ENCODE results near the gene PNLIPRP1. TPM values are rescaled to one million over a fixed set of nuclear protein-coding genes. Genes with fewer than 3 reads are reported as not detected.

PNLIPRP1 gene
- polyA plus RNA-seq, 1 donor from 2014 or later, result not detected

DNA sequence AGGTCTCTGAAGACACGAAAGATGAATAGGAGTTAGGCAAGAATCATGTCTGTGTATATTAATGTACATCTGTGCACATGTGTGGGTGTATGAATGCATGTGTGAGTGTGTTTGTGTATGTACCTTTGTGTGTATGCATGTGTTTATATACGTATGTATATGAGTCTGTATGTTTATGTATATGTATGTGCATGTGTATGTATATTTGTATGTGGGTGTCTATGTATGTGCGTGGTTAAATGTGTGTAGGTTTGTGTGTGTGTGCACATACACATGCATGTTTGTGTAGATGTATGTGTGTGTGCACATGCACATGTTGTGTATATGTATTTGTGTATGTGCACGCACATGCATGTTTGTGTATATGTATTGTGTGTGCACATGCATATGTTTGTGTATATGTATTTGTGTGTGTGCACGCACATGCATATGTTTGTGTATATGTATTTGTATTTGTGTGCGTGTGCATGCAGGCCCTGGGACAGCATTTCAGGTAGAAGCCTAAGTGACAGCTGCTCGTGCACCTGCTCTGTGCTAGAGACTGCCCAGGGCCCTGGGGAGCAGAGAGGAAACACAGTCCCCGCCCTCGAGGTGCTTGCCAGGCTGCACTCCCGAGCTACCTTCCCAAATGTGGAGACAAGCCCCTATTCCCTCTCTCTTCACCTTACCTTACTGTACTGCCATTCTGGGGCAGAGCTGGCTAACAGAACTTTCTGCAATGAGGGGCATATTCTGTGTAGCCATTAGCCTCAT, 12.1 kb downstream of the PNLIPRP1 start:
- Histone ChIP-seq H3K4me3 (ENCODE audit: low read length) (no peak overlapping the region), H3K79me2 (replicated peaks; ENCODE audit: insufficient read depth, low read length) (no peaks in the 10 kb centered on the region), H3K36me3 (ENCODE audit: insufficient read depth, low read length) (no peaks in the 10 kb centered on the region), H4K20me1 (ENCODE audit: insufficient read depth) (no peaks in the 10 kb centered on the region), H3K4me2 (ENCODE audit: low read length) (no peak overlapping the region), H3K9ac (ENCODE audit: low read length) (no peak overlapping the region), H2AFZ (ENCODE audit: low read depth, low read length) (no peak overlapping the region), H3K9me3 (ENCODE audit: low read length) (no peaks in the 10 kb centered on the region), H3K27ac (ENCODE audit: low read length) (no peak overlapping the region), H3K9me2 (ENCODE audit: insufficient read depth, low read length) (no peaks in the 10 kb centered on the region), H3F3A (ENCODE audit: insufficient read depth, low read length, poor library complexity, severe bottlenecking) (no peaks in the 10 kb centered on the region), H3K27me3 (ENCODE audit: insufficient read depth, low read depth, low read length) (no peaks in the 10 kb centered on the region)
- TF ChIP-seq POLR2AphosphoS5 (IDR thresholded peaks at IDR 0.05) (no peak), CTCF (IDR thresholded peaks at IDR 0.05; ENCODE audit: poor library complexity, severe bottlenecking) (no peak), TAF1 (IDR thresholded peaks at IDR 0.05; ENCODE audit: low read depth) (no peak), SMC3 (conservative IDR thresholded peaks at IDR 0.05; ENCODE audit: poor library complexity) (no peak), EP300 (conservative IDR thresholded peaks at IDR 0.05; ENCODE audit: poor library complexity, severe bottlenecking) (no peak), RAD21 (conservative IDR thresholded peaks at IDR 0.05) (no peak), MXI1 (conservative IDR thresholded peaks at IDR 0.05; ENCODE audit: poor library complexity, severe bottlenecking) (no peak), EZH2 (IDR thresholded peaks at IDR 0.05; ENCODE audit: borderline replicate concordance, insufficient read depth, low read length, poor library complexity, severe bottlenecking) (no peak)

DNA sequence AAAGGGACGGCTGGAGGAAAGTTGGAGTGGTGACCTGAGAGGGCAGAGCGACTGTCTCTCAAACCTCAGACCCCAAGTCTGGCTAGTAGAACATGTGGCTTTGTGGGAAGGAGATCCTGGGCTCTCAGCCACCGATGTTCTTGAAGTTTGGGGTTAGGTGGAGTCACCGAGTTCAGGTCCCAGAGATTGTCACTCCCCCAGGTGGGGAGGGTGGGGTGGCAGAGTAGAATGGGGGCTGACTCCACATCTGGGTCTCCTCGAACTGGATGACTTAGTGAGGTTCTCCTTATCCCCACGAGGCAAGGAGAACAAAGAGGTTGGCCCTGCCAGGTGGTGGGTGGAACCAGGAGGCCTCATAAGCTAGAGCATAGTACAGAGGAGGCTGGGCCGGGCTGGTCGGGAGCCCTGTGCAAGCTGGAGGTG, 15.3 kb downstream of the PNLIPRP1 start:
- Histone ChIP-seq H3K9ac (ENCODE audit: low read length) (no peak overlapping the region), H3F3A (ENCODE audit: insufficient read depth, low read length, poor library complexity, severe bottlenecking) (no peaks in the 10 kb centered on the region), H3K79me2 (replicated peaks; ENCODE audit: insufficient read depth, low read length) (no peaks in the 10 kb centered on the region), H3K27ac (ENCODE audit: low read length) (no peak overlapping the region), H3K27me3 (ENCODE audit: insufficient read depth, low read depth, low read length) (peaks cover 4% of the 10 kb centered on the region), H4K20me1 (ENCODE audit: insufficient read depth) (no peaks in the 10 kb centered on the region), H2AFZ (ENCODE audit: low read depth, low read length) (no peak overlapping the region), H3K4me2 (ENCODE audit: low read length) (no peak overlapping the region), H3K9me3 (ENCODE audit: low read length) (no peaks in the 10 kb centered on the region), H3K9me2 (ENCODE audit: insufficient read depth, low read length) (no peaks in the 10 kb centered on the region), H3K36me3 (ENCODE audit: insufficient read depth, low read length) (no peaks in the 10 kb centered on the region), H3K4me3 (ENCODE audit: low read length) (no peak overlapping the region)
- TF ChIP-seq EZH2 (IDR thresholded peaks at IDR 0.05; ENCODE audit: borderline replicate concordance, insufficient read depth, low read length, poor library complexity, severe bottlenecking), result no peak
- TF ChIP-seq CTCF (IDR thresholded peaks at IDR 0.05; ENCODE audit: poor library complexity, severe bottlenecking), result no peak
- TF ChIP-seq, protein P1, sequence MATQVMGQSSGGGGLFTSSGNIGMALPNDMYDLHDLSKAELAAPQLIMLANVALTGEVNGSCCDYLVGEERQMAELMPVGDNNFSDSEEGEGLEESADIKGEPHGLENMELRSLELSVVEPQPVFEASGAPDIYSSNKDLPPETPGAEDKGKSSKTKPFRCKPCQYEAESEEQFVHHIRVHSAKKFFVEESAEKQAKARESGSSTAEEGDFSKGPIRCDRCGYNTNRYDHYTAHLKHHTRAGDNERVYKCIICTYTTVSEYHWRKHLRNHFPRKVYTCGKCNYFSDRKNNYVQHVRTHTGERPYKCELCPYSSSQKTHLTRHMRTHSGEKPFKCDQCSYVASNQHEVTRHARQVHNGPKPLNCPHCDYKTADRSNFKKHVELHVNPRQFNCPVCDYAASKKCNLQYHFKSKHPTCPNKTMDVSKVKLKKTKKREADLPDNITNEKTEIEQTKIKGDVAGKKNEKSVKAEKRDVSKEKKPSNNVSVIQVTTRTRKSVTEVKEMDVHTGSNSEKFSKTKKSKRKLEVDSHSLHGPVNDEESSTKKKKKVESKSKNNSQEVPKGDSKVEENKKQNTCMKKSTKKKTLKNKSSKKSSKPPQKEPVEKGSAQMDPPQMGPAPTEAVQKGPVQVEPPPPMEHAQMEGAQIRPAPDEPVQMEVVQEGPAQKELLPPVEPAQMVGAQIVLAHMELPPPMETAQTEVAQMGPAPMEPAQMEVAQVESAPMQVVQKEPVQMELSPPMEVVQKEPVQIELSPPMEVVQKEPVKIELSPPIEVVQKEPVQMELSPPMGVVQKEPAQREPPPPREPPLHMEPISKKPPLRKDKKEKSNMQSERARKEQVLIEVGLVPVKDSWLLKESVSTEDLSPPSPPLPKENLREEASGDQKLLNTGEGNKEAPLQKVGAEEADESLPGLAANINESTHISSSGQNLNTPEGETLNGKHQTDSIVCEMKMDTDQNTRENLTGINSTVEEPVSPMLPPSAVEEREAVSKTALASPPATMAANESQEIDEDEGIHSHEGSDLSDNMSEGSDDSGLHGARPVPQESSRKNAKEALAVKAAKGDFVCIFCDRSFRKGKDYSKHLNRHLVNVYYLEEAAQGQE (IDR thresholded peaks at IDR 0.05; ENCODE audit: borderline replicate concordance), result no peak
- TF ChIP-seq SMC3 (conservative IDR thresholded peaks at IDR 0.05; ENCODE audit: poor library complexity), result no peak
- no peak for TF ChIP-seq RAD21 (conservative IDR thresholded peaks at IDR 0.05)
- TF ChIP-seq EP300 (conservative IDR thresholded peaks at IDR 0.05; ENCODE audit: poor library complexity, severe bottlenecking), result no peak
- no peak for TF ChIP-seq POLR2AphosphoS5 (IDR thresholded peaks at IDR 0.05)
- no peak for TF ChIP-seq MXI1 (conservative IDR thresholded peaks at IDR 0.05; ENCODE audit: poor library complexity, severe bottlenecking)
- no peak for TF ChIP-seq TAF1 (IDR thresholded peaks at IDR 0.05; ENCODE audit: low read depth)
